BLaER1 (cell line): ENCODE results near the gene USP28.
"Not testable (repeated sequence)": the region's sequence is repeated elsewhere in the genome, so short reads cannot be mapped to it uniquely, and the experiment has no call there.

Experiments used
- H3K27ac ChIP-seq: shearing (Covaris generic); formaldehyde crosslinking; 2 replicates; pipeline ENCODE4 v1.8.1; 2022
- H3K27me3 ChIP-seq: shearing (Covaris generic); formaldehyde crosslinking; 2 replicates; pipeline ENCODE4 v1.8.1; 2022
- H3K36me3 ChIP-seq: shearing (Covaris generic); formaldehyde crosslinking; 2 replicates; pipeline ENCODE4 v1.8.1; 2022
- H3K4me1 ChIP-seq: shearing (Covaris generic); formaldehyde crosslinking; 2 replicates; pipeline ENCODE4 v1.8.1; 2022
- H3K4me2 ChIP-seq: shearing (Covaris generic); formaldehyde crosslinking; 2 replicates; pipeline ENCODE4 v1.8.1; 2022
- H3K4me3 ChIP-seq: shearing (Covaris generic); formaldehyde crosslinking; 2 replicates; pipeline ENCODE4 v1.8.1; 2022
- H3K9ac ChIP-seq: shearing (Covaris generic); formaldehyde crosslinking; 2 replicates; pipeline ENCODE4 v1.8.1; 2022
- H3K9me3 ChIP-seq: shearing (Covaris generic); formaldehyde crosslinking; 2 replicates; pipeline ENCODE4 v1.8.1; 2022
- H4K20me1 ChIP-seq: shearing (Covaris generic); formaldehyde crosslinking; 2 replicates; pipeline ENCODE4 v1.8.1; 2022
- Cebpa-rat ChIP-seq: shearing (Covaris generic); IDR thresholded peaks from 2 replicates; pipeline ENCODE4 v1.8.1; 2022

USP28 gene

DNA sequence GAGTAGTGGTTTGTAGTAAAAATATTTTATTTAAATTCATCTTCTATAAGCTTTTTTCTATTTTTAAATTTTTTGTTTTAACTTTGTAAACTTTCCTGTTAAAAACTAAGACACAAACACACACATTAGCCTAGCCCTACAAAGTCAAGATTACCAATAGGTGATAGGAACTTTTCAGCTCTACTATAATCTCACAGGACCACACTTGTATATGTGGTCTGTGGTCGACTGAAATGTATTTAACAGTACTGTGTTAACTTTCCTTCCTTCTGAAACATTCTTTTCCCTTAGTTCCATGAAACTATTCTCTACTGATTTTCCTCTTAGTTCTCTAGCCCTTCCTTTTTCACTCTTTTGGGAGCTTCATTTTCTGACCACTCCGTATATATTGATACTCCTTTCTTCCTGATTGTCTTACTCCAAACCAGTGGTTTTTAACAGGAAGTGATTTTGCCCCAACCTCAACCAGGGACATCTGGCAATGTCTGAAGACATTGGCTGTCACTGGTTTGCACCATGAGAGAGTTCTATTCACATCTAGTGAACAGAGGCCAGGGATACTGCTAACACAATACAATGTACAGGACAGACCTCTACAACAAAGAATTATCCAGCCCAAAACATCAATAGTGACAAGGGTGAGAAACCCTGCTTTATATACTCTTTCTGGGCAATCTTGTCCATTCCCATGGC is 110.7 kb downstream of the USP28 start:
- no peaks in the 10 kb centered on the region for H3K27me3 ChIP-seq
- no peak overlapping the region for H3K4me2 ChIP-seq
- H3K9ac ChIP-seq = no peak overlapping the region
- peaks cover 22% of the 10 kb centered on the region; the same call in 1 of the 2 replicates for H4K20me1 ChIP-seq
- no peak for TF ChIP-seq Cebpa-rat
- peaks cover 19% of the 10 kb centered on the region; the same call in 1 of the 2 replicates for H3K9me3 ChIP-seq
- no peak overlapping the region for H3K4me3 ChIP-seq
- H3K4me1 ChIP-seq = no peaks in the 10 kb centered on the region
- peaks cover 84% of the 10 kb centered on the region for H3K36me3 ChIP-seq
- no peak overlapping the region for H3K27ac ChIP-seq

DNA sequence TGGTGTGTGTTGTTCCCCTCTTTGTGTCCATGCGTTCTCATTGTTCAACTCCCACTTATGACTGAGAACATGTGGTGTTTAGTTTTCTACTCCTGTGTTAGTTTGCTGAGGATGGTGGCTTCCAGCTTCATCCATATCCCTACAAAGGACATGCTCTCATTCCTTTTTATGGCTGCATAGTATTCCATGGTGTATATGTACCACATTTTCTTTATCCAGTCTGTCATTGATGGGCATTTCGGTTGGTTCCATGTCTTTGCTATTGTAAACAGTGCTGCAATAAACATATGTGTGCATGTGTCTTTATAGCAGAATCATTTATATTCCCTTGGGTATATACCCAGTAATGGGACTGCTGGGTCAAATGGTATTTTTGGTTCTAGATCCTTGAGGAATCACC is 112.3 kb downstream of the USP28 start:
- H3K27ac ChIP-seq, H3K9ac ChIP-seq, H3K4me3 ChIP-seq, H3K4me1 ChIP-seq, H3K27me3 ChIP-seq, H3K4me2 ChIP-seq: not testable (repeated sequence)
- peaks cover 86% of the 10 kb centered on the region for H3K36me3 ChIP-seq
- H3K9me3 ChIP-seq = peaks cover 19% of the 10 kb centered on the region; the same call in 1 of the 2 replicates
- H4K20me1 ChIP-seq = peaks cover 22% of the 10 kb centered on the region; the same call in 1 of the 2 replicates

DNA sequence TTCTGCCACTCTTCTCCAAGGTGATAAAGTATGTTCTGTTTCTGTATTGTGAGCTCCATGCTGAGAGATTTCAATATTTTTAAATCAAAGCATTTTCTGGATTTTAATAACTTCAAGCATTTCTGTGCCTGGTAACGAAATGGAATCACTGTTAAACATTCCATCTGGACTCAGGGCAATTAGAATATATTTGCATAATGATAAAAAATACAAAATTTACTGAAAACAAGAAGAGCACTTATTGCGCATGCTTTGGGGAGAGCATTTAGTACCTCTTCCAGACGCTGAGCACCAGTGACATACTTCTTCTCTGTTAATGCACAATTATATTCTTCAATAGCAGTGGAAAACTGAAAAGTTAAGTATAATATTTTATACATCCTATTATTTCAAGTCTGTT is 115.1 kb downstream of the USP28 start:
- H3K27me3 ChIP-seq = no peaks in the 10 kb centered on the region
- H4K20me1 ChIP-seq = peaks cover 19% of the 10 kb centered on the region
- peaks cover 23% of the 10 kb centered on the region for H3K9me3 ChIP-seq
- H3K4me3 ChIP-seq = no peak overlapping the region
- peaks cover 88% of the 10 kb centered on the region for H3K36me3 ChIP-seq
- H3K9ac ChIP-seq = no peak overlapping the region
- no peak for TF ChIP-seq Cebpa-rat
- no peak overlapping the region for H3K4me2 ChIP-seq
- no peak overlapping the region for H3K27ac ChIP-seq
- no peaks in the 10 kb centered on the region for H3K4me1 ChIP-seq

DNA sequence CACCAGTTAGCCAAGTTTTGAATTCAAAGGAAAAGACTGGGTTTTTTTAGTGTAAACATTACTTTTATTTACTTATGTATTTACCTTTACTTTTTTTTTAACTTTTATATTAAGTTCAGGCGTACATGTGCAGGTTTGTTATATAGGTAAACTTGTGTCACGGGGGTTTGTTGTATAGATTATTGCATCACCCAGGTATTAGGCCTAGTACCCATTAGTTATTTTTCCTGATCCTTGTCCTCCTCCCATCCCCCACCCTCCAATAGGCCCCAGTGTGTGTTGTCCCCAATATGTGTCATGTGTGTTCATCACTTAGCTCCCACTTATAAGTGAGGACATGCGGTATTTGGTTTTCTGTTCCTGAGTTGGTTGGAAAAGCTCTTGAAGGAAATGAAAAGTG is 122.4 kb downstream of the USP28 start:
- Histone ChIP-seq H3K4me3 (no peak overlapping the region), H3K4me2 (no peak overlapping the region), H3K4me1 (no peaks in the 10 kb centered on the region), H3K9me3 (peaks cover 13% of the 10 kb centered on the region), H3K27me3 (no peaks in the 10 kb centered on the region), H3K36me3 (peaks cover 66% of the 10 kb centered on the region), H3K9ac (no peak overlapping the region), H4K20me1 (peaks cover 5% of the 10 kb centered on the region; the same call in 1 of the 2 replicates), H3K27ac (no peak overlapping the region)
- no peak for TF ChIP-seq Cebpa-rat
